Measurements from ENCODE around the gene UCMA.

The UCMA gene

DNA sequence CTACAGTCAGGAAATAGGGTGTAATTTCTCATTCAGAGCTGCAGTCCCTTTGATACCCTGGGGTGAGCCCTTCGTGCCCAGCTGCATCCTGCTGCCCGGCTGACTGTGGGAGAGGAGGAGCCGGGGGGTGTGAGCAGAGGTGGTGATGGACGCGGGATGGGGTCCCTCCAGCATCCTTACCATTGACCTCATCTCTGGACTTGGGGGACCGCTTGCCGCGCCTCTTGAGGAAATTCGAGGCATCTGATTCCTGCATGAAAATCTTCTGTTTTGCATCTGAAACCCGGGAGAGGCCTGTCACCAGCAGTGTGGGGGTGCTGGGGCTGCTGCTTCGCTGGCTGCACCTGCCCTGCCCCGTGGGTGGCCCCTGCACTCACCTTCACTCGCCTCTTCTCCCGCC lies 816 bp downstream of the UCMA start:
- no peak for DNase-seq (ENCODE audit: low spot score)

DNA sequence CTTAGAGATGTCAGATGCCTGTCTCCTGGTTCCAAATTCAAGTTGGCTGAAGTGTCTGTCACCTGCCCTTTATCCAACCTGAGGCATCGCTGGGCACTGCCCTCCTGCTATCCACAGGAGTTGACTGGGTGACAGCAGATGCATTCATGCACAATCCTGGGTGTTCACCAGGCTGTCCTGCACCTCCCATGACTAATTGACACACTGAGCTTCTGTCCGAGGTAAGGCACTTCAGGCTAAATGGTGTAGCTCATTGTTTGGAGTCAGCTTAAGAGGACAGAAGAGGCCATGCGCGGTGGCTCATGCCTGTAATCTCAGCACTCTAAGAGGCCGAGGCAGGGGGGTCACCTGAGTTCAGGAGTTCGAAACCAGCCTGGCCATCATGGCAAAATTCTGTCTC lies 2.4 kb downstream of the UCMA start:
- no peak for DNase-seq (ENCODE audit: low spot score)

DNA sequence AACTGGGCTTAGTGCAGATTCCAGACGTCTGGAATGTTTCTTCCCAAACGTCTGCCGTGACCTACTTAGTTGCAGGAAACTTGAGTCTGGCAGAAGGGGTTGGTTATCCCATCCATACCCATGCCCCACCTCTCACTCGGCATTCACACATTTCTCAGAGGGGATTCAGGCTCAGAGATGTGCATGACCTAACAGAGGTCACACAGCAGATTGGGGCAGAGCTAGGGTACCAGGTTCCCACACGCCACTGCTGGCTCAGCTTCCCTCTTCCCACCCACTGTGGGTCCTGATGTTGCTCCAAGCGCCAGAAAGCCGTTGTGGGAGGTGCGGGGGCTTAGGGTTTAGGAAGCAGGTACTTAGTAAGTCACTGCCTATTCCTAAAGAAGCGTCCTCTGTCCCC lies 3.0 kb downstream of the UCMA start:
- no peak for DNase-seq (ENCODE audit: low spot score)

DNA sequence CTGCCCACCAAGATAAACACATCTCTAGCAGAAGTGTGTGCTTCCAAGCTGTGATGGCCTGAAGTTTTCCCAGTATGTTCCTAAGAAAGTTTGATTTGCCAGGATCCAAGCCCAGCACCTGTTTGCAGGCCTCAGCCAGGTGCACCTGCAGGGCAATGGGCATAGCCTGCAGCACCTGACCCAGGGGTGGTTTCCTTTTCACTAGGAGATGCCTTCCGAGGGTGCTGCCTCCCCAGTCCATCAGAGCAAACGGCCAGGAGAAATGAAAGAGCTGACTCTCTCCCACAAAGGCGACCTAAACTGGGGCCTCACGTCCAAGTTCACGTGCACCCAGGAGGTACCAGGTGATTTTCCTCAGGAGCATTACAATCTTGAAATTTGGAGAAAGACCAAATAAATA lies 7.1 kb downstream of the UCMA start:
- no peak for DNase-seq (ENCODE audit: low spot score)

DNA sequence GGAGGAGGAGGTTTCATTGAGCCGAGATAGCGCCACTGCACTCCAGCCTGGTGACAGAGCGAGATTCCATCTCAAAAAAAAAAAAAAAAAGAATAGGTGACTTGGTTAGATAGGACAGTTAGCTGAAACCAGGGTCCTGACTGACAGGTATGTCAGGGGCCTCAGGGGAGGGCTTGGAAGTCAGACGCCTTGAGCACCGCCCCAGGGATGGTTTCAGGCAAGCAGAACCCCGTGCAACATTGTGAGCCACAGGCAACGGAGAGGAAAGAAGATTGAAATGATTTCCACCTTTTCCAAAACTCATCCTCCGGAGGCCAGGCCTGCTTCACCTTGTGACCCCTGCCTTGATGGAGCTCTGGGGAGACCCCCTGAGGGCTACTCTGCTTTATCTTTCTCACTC lies 8.6 kb downstream of the UCMA start:
- no peak for DNase-seq (ENCODE audit: low spot score)

DNA sequence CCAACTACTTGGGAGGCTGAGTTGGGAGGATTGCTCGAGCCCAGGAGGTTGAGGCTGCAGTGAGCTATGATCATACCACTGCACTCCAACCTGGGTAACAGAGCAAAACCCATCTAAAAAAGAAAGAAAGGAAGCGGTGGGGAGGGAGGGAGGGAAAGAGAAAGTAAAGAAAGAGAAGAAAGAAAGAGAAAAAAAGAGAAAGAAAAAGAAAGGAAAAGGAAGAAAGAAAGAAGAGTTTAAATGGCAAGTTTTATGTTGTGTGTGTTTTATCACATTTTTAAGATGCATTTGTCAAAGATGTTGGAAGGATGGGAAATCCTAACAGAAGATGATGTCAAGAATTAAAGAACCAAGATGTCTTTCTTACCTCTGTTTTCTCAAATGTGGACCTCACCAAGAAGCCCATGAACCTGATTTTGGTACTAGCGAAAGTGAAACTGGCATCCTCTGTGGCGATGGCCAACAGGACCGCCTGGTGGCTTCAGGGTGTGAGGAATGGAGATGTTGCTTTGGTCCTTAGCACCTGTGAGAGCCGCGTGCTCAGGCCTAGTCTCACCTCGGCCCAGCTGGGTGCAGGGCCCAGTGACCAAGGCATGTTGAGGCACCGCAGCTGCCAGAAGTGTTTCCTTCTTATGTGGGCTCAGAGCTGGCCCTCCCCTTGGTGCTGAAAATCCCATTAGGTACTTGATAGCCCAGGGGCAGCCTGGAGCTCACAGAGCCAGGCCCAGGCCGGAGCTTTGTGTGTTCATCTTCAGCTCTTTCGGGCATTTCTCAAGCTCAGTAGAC lies 9.8 kb downstream of the UCMA start:
- DNase-seq (ENCODE audit: low spot score): no peak

DNA sequence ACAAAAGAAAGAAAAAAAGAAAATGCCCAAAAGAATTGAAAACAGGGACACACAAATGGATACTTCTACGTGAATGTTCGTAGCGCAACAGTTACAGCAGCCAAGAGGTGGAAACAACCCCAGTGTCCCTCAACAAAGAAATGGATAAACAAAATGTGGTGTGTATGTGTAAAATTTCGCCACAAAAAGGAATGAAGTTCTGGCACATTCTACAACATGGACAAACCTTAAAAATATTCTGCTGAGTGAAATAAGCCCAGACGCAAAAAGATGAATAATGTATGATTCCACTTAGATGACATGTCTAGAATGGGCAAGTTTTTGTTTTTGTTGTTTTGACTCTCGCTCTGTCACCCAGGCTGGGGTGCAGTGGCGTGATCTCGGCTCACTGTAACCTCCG lies 10.9 kb downstream of the UCMA start:
- DNase-seq (ENCODE audit: low spot score): no peak

DNA sequence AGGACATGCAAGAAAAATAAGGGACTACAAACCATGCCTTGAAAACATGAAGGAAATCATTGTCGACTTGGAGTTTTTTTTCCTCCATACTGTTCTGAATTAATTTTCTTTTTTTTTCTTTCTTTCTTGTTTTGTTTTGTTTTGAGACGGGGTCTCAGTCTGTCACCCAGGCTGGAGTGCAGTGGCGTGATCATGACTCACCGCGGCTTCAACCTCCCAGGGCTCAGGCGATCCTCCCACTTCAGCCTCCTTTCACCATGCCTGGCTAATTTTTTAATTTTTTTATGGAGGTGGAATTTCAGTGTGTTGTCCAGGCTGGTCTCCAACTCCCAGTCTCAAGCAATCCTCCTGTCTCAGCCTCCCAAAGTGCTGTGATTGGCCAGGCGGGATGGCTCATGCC lies 11.6 kb downstream of the UCMA start:
- DNase-seq (ENCODE audit: low spot score): no peak

DNA sequence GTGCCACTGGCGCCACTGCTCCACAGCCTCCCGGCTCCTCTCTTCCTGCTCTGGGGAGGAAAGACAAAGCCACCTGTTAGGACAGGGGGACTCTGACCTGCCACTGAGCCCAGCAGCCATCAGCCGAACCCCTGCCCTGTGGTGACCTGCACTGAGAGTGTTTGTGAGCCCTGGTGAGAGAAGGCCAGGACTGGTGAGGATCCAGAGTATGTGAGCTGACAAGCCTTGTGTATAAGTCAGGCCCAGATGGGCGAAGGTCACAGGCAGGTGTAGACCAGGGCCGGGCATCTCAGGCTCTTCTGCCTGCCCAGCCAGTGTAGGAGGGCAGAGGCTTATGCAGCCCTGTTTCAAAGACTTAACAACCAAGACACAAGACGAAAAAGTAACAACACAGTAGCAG lies 12.0 kb downstream of the UCMA start:
- no peak for DNase-seq (ENCODE audit: low spot score)

DNA sequence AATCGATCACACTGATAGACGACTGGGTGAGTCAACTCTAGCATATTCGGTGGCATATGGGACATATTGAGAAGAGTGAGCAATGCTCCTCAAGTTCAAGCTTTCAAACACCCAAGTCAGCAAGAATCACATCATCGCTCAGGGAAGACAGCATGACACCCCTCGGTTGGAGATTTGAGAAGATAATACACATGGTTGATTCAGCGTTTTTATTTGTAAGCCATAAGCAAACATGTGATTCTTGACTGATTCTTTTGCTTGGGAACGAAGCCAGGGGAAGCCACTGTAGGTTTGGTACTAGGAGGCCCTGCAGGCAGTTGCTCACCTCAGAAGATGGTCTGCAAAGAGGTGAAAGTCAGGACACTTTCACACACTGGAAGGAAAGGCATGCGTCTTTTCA lies 12.6 kb downstream of the UCMA start:
- no peak for DNase-seq (ENCODE audit: low spot score)

DNA sequence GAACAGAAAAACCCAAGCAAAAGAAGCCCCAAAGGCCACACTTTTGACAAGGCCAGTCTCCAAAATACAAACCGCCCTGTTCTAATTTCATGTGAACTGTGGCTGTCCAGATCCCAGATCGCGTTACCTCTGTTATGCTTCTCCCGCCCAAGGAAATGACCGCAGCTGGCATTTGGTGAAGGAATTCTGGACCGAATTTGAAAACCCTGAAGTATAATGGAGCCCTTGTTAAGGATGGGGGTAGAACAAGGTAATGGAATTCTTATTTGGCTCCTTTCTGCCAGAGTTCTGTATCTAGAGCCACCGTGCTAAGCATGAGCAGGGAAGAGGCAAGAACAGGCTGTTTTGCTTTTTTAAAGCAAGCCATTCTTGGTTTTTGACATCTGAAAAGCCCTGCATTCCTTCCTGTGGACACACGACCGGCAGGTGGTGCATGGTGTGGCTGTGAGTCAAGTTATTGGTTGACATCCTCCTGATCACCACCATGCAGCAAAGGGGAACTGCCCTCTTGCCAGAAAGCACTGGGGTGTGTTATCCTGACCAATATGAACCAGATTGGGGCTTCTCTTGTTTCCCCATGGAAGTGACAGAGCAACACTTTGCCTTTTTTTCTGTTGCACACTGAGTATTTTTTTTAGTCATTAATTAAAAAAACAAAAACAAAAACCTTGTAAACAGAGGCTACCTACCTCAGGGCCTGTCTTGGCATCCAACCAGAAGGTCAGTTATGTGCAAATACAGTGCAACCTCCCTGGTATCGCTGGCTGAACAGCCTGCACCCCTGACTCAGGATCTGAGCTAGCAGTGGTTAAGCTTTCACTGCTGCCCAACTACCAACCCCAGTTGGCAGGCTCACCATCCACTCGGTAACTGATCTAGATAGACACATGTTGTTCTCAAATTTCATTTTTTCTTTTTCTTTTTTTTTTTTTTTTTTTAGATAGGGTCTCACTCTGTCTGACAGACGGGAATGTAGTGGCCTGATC lies 14.2 kb downstream of the UCMA start:
- DNase-seq (ENCODE audit: low spot score): peak; percentile 78

DNA sequence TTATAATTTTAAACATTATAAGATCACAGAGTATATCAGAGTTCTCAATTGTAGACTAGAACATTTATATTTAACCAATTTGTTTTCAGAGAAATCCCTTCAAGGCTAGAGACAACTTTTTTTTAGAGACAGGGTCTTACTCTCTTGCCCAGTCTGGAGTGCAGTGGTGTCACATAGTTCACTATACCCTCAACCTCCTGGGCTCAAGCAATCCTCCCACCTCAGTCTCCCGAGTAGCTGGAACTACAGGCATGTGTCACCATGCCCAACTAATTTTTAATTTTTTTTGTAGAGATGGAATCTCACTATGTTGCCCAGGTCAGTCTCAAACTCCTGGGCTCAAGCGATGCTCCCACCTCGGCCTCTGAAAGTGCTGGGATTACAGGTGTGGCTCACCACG lies 15.3 kb downstream of the UCMA start:
- no peak for DNase-seq (ENCODE audit: low spot score)

DNA sequence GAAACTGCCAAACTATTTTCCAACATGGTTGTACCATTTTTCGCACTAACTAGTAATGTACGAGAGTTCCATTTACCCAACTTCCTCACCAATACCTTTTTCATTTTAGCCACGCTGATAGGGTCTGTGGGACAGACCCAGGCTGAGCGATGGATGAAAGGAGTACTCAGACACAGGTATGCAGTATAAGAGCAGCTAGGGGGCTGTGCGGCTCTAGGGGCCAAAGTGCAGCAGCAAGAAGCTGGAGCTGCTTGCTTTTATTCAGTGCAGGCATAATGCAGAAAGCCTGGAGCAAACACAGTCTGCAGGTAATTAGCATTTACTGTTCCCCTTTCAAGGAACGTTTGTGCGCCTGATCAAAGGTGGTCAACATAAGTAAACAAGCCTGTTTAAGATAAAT lies 21.0 kb downstream of the UCMA start:
- no peak for DNase-seq (ENCODE audit: low spot score)

DNA sequence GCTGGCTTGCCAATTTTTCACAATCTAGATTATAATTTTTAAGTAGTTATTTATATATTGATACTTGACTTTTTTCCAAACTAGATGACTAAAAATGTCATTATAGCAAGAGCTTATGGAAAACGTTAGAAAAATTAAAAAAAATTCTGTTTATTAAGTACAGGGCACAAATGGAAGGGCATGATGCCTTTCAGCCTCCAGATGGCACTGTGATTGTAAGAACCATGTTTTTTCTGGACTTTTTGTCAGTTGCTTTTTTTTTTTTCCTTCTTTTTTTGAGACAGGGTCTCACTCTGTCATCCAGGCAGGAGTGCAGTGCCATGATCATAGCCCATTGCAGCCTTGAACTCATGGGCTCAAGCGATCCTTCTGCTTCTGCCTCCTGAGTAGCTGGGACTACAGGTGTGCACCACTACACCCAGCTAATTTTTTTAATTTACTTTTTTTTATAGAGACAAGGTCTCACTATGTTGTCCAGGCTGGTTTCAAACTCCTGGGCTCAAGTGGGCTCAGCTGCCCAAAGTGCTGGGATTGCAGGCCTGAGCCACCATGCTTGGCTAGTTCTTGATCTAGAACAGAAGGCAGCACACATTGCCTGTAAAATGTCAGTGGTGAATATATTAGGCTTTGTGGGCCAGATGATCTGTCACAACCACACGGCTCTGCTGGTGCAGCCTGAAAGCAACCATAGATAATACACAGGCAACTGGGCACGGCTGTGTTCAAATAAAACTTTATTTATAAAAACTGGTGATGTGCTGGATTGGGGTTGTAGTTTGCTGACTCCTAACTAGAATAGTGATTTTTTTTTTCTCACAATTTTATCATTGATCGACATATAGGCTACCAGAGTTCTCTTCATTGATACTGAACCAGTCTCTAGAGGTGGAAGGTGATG lies 27.4 kb downstream of the UCMA start:
- DNase-seq (ENCODE audit: low spot score): peak; percentile 30

DNA sequence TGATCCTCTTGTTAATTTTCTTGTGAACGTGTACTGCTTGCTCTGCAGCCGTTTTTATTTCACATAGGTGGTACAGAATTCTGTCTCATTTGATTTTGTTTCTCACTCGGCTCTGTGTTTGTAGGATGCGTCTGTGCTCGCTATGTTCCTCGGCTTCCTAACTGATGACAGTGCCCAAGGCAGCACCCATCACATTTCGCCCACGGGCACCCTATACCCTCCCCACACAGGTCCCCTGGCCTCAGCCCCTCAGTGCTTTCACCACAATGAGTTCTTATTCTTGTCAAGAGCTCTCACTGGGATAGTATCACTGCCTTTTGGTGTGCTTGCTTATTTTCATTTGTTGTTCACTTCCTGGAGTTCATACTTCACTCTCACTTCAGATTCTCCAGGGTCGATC lies 28.1 kb downstream of the UCMA start:
- no peak for DNase-seq (ENCODE audit: low spot score)

DNA sequence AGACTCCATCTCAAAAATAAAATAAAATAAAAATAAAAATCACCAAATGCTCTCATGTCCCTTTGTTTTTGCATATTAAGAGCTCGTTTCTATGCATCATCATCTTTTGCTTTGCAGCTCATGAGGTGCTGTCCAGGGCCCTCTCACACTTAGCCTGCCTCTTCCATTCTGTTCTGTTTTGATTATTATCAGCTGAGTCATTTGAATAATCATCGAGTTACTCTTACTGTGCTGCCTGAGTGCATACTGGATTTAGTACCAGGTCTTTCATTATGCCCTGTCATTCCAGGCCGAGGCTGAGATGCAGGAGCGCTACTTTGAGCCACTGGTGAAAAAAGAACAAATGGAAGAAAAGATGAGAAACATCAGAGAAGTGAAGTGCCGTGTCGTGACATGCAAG lies 33.0 kb downstream of the UCMA start:
- DNase-seq (ENCODE audit: low spot score): no peak

DNA sequence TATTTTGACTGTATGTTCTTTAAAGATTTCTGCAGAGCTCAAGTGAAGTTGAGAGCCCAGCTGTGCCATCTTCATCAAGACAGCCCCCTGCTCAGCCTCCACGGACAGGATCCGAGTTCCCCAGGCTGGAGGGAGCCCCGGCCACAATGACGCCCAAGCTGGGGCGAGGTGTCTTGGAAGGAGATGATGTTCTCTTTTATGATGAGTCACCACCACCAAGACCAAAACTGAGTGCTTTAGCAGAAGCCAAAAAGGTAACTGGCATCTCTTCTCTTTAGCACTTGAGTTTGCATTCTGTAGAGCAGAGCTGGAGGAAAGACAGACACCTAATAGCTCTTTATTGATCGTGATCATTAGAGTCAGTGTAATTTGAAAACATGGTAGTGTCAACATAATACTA lies 39.2 kb downstream of the UCMA start:
- no peak for DNase-seq (ENCODE audit: low spot score)

DNA sequence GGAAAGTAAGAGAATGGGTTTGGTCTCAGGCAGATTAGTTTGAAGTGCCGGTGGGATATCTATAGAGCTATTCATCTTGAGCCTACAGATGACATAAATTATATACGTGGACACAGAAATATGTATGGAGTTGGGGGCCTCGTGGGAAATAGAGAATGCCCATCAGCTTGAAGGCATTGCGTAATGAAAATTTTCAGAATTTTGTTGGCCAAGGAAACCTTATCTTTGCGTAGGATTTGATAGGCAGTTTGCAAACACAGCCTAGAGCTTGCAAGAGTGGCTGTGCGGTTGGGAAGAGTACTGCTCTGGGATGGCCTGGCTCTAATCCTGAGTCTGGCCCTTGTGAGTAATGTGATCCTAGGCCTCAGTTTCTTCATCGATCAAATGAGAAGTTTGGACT lies 40.5 kb downstream of the UCMA start:
- no peak for DNase-seq (ENCODE audit: low spot score)

DNA sequence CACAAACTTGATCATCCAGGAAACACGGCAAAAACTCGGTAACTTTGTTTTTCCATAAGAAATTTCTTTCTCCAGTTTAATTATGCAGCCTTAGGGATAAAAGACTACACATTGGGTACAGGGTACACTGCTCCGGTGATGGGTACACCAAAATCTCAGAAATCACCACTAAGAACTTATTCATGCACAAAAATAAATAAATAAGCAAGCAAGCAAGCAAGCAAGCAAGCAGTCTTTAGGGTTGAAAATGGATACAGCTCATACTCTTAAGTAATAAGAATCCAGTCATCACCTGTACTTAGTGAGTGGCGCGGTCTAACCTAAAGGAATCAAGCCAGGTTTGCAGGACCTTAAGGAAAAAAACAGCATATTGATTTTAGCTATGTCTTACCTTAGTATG lies 42.8 kb downstream of the UCMA start:
- no peak for DNase-seq (ENCODE audit: low spot score)

DNA sequence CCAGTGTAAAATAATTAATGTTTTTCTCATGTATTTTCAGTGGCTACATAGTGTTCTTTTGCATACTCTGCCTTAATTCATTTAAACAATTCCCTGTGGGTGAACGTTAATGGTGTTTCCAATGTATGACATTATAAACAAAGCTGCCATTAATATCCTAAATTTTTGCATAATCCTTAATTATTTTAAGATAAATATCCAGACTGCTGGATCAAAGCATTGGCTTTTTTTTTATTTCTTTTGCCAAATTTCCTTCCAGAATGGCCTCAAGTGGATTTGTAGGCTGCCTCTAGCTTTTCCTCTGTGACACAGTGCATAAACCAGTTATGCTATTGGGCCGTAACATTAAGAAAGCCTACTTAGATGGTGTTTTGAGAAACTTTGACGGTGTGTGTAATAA lies 43.4 kb downstream of the UCMA start:
- no peak for DNase-seq (ENCODE audit: low spot score)

DNA sequence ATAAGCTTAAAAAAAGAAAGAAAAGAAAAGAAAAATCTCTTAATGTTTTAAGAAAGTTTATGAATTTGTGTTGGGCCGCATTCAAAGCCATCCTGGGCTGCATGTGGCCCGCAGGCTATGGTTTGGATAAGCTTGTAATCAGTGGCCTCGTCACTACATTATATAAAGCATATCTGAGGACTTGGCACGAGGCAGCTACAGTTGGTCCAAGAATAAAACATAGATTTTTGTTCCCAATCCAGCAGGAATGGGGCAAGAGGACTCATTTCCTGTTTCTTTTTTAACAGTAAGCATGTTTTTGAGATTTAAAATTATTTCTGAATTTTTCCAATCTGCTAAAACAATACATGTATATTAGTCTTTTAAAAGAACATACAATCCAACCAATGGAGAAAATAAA lies 44.2 kb downstream of the UCMA start:
- no peak for DNase-seq (ENCODE audit: low spot score)

DNA sequence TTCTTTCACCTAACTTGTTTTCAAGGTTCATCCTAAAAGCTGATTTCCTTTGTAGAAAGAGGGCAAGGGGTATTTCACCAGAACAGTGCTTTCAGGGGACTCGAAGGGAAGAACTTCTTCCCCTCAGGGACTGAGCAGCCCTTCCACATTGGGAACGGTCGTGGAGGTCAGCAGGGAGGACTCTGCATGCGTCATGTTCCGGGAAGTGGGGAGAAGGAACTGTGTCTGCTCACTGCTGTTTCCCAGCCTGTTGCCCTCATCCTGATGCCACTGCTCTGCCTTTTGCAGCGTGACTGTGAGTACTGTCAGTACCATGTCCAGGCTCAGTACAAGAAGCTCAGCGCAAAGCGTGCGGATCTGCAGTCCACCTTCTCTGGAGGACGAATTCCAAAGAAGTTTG lies 45.6 kb downstream of the UCMA start:
- DNase-seq (ENCODE audit: low spot score): no peak

Measured in kidney tubule cell (primary cell).